HG02763 (cell line): ENCODE results near the gene S100A9.
"Not testable (repeated sequence)": the region's sequence is repeated elsewhere in the genome, so short reads cannot be mapped to it uniquely, and the experiment has no call there.

Experiments used
- ATAC-seq: cut with Tn5 transposase; IDR thresholded peaks from one replicate; pipeline ENCODE4 v1.9.1; 2021; ENCODE audit warnings: mild to moderate bottlenecking, moderate library complexity; ENCODE audit not compliant: unreplicated experiment

Gene S100A9

GRCh38 chr1:153343811-153344717, 13.6 kb upstream of the S100A9 start:
- ATAC-seq, result no peak

- no peak for ATAC-seq
Measured at GRCh38 chr1:153344718-153345025, 13.0 kb upstream of the S100A9 start.

- ATAC-seq, result no peak
Measured at GRCh38 chr1:153345187-153346076, 12.2 kb upstream of the S100A9 start.

GRCh38 chr1:153346077-153346723, 11.5 kb upstream of the S100A9 start:
- no peak for ATAC-seq

- not testable (repeated sequence) for ATAC-seq
Measured at GRCh38 chr1:153347049-153347448, 10.6 kb upstream of the S100A9 start.

- no peak for ATAC-seq
Measured at GRCh38 chr1:153347856-153348255, 9.8 kb upstream of the S100A9 start.

- ATAC-seq, result no peak
Measured at GRCh38 chr1:153348511-153349362, 8.9 kb upstream of the S100A9 start, which contains the start of gene PGLYRP4. PGLYRP4 (minus strand) TSS chr1:153348841; CDS start chr1:153347932, 909 bp downstream.

- no peak for ATAC-seq
Measured at GRCh38 chr1:153349363-153350320, 8.0 kb upstream of the S100A9 start.

GRCh38 chr1:153350321-153350957, 7.2 kb upstream of the S100A9 start:
- no peak for ATAC-seq

GRCh38 chr1:153352523-153352922, 5.1 kb upstream of the S100A9 start:
- no peak for ATAC-seq

GRCh38 chr1:153353226-153353947, 4.3 kb upstream of the S100A9 start:
- ATAC-seq, result no peak

GRCh38 chr1:153354515-153355193, 3.0 kb upstream of the S100A9 start:
- no peak for ATAC-seq

- no peak for ATAC-seq
Measured at GRCh38 chr1:153355445-153356071, 2.1 kb upstream of the S100A9 start.

- no peak for ATAC-seq
Measured at GRCh38 chr1:153356392-153357075, 1.1 kb upstream of the S100A9 start.

- no peak for ATAC-seq
Measured at GRCh38 chr1:153357076-153357852, 390 bp upstream of the S100A9 start.

- ATAC-seq, result no peak
Measured at GRCh38 chr1:153358691-153358975, 979 bp downstream of the S100A9 start.
